Adrenal gland (tissue), 5 donors: ENCODE measurements around the gene TNIP2.

Experiments
- CTCF ChIP-seq, 6 experiments: fragments of 450-650 bp in 4 of 6; fragments of 200-600 bp in 2 of 6; sonication (generic) in 1 of 6; IDR thresholded peaks; 1 replicate in 5 of 6; 2 replicates in 1 of 6; pipeline versions ENCODE4 v1.5.1 to v1.8.0; 2016 to 2021; ENCODE audit warnings: antibody characterized with exemption in 6 of 6, mild to moderate bottlenecking in 2 of 6, moderate library complexity in 1 of 6
- POLR2A ChIP-seq, 2 donors: fragments of 450-650 bp; IDR thresholded peaks; one replicate each; pipeline ENCODE4 v1.6.1; 2017; ENCODE audit warnings: antibody characterized with exemption in 2 of 2, mild to moderate bottlenecking in 2 of 2, moderate library complexity in 1 of 2
- donor health status: DM: no; HTN: no; CAD: no.

GRCh38 chr4:2729533-2729875, 26.6 kb downstream of the TNIP2 start:
- no peak for TF ChIP-seq POLR2A (IDR thresholded peaks at IDR 0.05)
- no peak for TF ChIP-seq CTCF (IDR thresholded peaks at IDR 0.05)
